ENCODE results near the gene ATP5F1B.

Gene ATP5F1B

GRCh38 chr12:56644654-56645053 is 1.1 kb downstream of the ATP5F1B start:
- peaks cover 12% of the 10 kb centered on the region for H3K4me1 ChIP-seq (ENCODE audit: control insufficient read depth, low read depth, low read length)
- H3K27me3 ChIP-seq (ENCODE audit: control insufficient read depth, insufficient read depth, low read length) = no peaks in the 10 kb centered on the region
- H3K9me3 ChIP-seq (ENCODE audit: control insufficient read depth, low read depth, low read length) = no peaks in the 10 kb centered on the region
- H3K9ac ChIP-seq (ENCODE audit: low read length) = peak overlapping the region; percentile 99
- H3K36me3 ChIP-seq (ENCODE audit: control insufficient read depth, low read depth, low read length) = peaks cover 52% of the 10 kb centered on the region
- H3K4me3 ChIP-seq (ENCODE audit: low read length) = peak overlapping the region; percentile 100
- H3K27ac ChIP-seq (ENCODE audit: low read length) = peak overlapping the region; percentile 96

- no peaks in the 10 kb centered on the region for H3K9me3 ChIP-seq (ENCODE audit: control insufficient read depth, low read depth, low read length)
- H3K4me1 ChIP-seq (ENCODE audit: control insufficient read depth, low read depth, low read length) = peaks cover 15% of the 10 kb centered on the region
- no peak overlapping the region for H3K4me3 ChIP-seq (ENCODE audit: low read length)
- H3K27ac ChIP-seq (ENCODE audit: low read length) = no peak overlapping the region
- H3K9ac ChIP-seq (ENCODE audit: low read length) = no peak overlapping the region
- no peaks in the 10 kb centered on the region for H3K27me3 ChIP-seq (ENCODE audit: control insufficient read depth, insufficient read depth, low read length)
- H3K36me3 ChIP-seq (ENCODE audit: control insufficient read depth, low read depth, low read length) = peaks cover 77% of the 10 kb centered on the region
Measured at GRCh38 chr12:56641219-56641618, 4.6 kb downstream of the ATP5F1B start.

GRCh38 chr12:56637621-56638020 is 8.2 kb downstream of the ATP5F1B start:
- no peak overlapping the region for H3K27ac ChIP-seq (ENCODE audit: low read length)
- no peak overlapping the region for H3K9ac ChIP-seq (ENCODE audit: low read length)
- H3K27me3 ChIP-seq (ENCODE audit: control insufficient read depth, insufficient read depth, low read length) = no peaks in the 10 kb centered on the region
- H3K4me3 ChIP-seq (ENCODE audit: low read length) = no peak overlapping the region
- peaks cover 32% of the 10 kb centered on the region for H3K4me1 ChIP-seq (ENCODE audit: control insufficient read depth, low read depth, low read length)
- no peaks in the 10 kb centered on the region for H3K9me3 ChIP-seq (ENCODE audit: control insufficient read depth, low read depth, low read length)
- peaks cover 52% of the 10 kb centered on the region for H3K36me3 ChIP-seq (ENCODE audit: control insufficient read depth, low read depth, low read length)

GRCh38 chr12:56636675-56637540 is 8.9 kb downstream of the ATP5F1B start:
- peak overlapping the region; percentile 88 for H3K4me3 ChIP-seq (ENCODE audit: low read length)
- H3K9ac ChIP-seq (ENCODE audit: low read length) = peak overlapping the region; percentile 24
- no peaks in the 10 kb centered on the region for H3K27me3 ChIP-seq (ENCODE audit: control insufficient read depth, insufficient read depth, low read length)
- peaks cover 45% of the 10 kb centered on the region for H3K36me3 ChIP-seq (ENCODE audit: control insufficient read depth, low read depth, low read length)
- H3K27ac ChIP-seq (ENCODE audit: low read length) = peak overlapping the region; percentile 17
- peaks cover 37% of the 10 kb centered on the region for H3K4me1 ChIP-seq (ENCODE audit: control insufficient read depth, low read depth, low read length)
- no peaks in the 10 kb centered on the region for H3K9me3 ChIP-seq (ENCODE audit: control insufficient read depth, low read depth, low read length)

- Histone ChIP-seq H3K27ac (ENCODE audit: low read length) (peak overlapping the region; percentile 17), H3K36me3 (ENCODE audit: control insufficient read depth, low read depth, low read length) (peaks cover 39% of the 10 kb centered on the region), H3K9ac (ENCODE audit: low read length) (peak overlapping the region; percentile 38), H3K27me3 (ENCODE audit: control insufficient read depth, insufficient read depth, low read length) (no peaks in the 10 kb centered on the region), H3K4me1 (ENCODE audit: control insufficient read depth, low read depth, low read length) (peaks cover 43% of the 10 kb centered on the region), H3K4me3 (ENCODE audit: low read length) (peak overlapping the region; percentile 88), H3K9me3 (ENCODE audit: control insufficient read depth, low read depth, low read length) (no peaks in the 10 kb centered on the region)
Measured at GRCh38 chr12:56635806-56636674, 9.7 kb downstream of the ATP5F1B start.

GRCh38 chr12:56634837-56635791 is 10.7 kb downstream of the ATP5F1B start:
- Histone ChIP-seq H3K4me1 (ENCODE audit: control insufficient read depth, low read depth, low read length) (peaks cover 47% of the 10 kb centered on the region), H3K27me3 (ENCODE audit: control insufficient read depth, insufficient read depth, low read length) (no peaks in the 10 kb centered on the region), H3K9ac (ENCODE audit: low read length) (peak overlapping the region; percentile 58), H3K9me3 (ENCODE audit: control insufficient read depth, low read depth, low read length) (no peaks in the 10 kb centered on the region), H3K27ac (ENCODE audit: low read length) (no peak overlapping the region), H3K4me3 (ENCODE audit: low read length) (peak overlapping the region; percentile 88), H3K36me3 (ENCODE audit: control insufficient read depth, low read depth, low read length) (peaks cover 30% of the 10 kb centered on the region)

- H3K27me3 ChIP-seq (ENCODE audit: control insufficient read depth, insufficient read depth, low read length) = no peaks in the 10 kb centered on the region
- H3K27ac ChIP-seq (ENCODE audit: low read length) = no peak overlapping the region
- peaks cover 47% of the 10 kb centered on the region for H3K4me1 ChIP-seq (ENCODE audit: control insufficient read depth, low read depth, low read length)
Measured at GRCh38 chr12:56634242-56634836, 11.4 kb downstream of the ATP5F1B start.

GRCh38 chr12:56633468-56634241 is 12.1 kb downstream of the ATP5F1B start:
- H3K27me3 ChIP-seq (ENCODE audit: control insufficient read depth, insufficient read depth, low read length) = no peaks in the 10 kb centered on the region
- H3K9me3 ChIP-seq (ENCODE audit: control insufficient read depth, low read depth, low read length) = no peaks in the 10 kb centered on the region
- H3K4me3 ChIP-seq (ENCODE audit: low read length) = peak overlapping the region; percentile 88
- peaks cover 16% of the 10 kb centered on the region for H3K36me3 ChIP-seq (ENCODE audit: control insufficient read depth, low read depth, low read length)
- H3K27ac ChIP-seq (ENCODE audit: low read length) = no peak overlapping the region
- H3K4me1 ChIP-seq (ENCODE audit: control insufficient read depth, low read depth, low read length) = peaks cover 49% of the 10 kb centered on the region
- H3K9ac ChIP-seq (ENCODE audit: low read length) = peak overlapping the region; percentile 58

More at GRCh38 chr12:56634242-56634836, 11.4 kb downstream of the ATP5F1B start:
- H3K9me3 ChIP-seq (ENCODE audit: control insufficient read depth, low read depth, low read length) = no peaks in the 10 kb centered on the region
- peak overlapping the region; percentile 88 for H3K4me3 ChIP-seq (ENCODE audit: low read length)
- peak overlapping the region; percentile 58 for H3K9ac ChIP-seq (ENCODE audit: low read length)
- peaks cover 22% of the 10 kb centered on the region for H3K36me3 ChIP-seq (ENCODE audit: control insufficient read depth, low read depth, low read length)

GRCh38 chr12:56632701-56633467 is 12.9 kb downstream of the ATP5F1B start:
- Histone ChIP-seq H3K4me1 (ENCODE audit: control insufficient read depth, low read depth, low read length) (peaks cover 55% of the 10 kb centered on the region), H3K9ac (ENCODE audit: low read length) (no peak overlapping the region)

More at GRCh38 chr12:56632701-56633467, 12.9 kb downstream of the ATP5F1B start:
- Histone ChIP-seq H3K36me3 (ENCODE audit: control insufficient read depth, low read depth, low read length) (peaks cover 8% of the 10 kb centered on the region), H3K27ac (ENCODE audit: low read length) (no peak overlapping the region), H3K4me3 (ENCODE audit: low read length) (peak overlapping the region; percentile 88), H3K9me3 (ENCODE audit: control insufficient read depth, low read depth, low read length) (no peaks in the 10 kb centered on the region), H3K27me3 (ENCODE audit: control insufficient read depth, insufficient read depth, low read length) (no peaks in the 10 kb centered on the region)
